Endothelial cell (in vitro differentiated cells): ENCODE results near the gene DCAF5. TPM values are rescaled to one million over a fixed set of nuclear protein-coding genes. Genes with fewer than 3 reads are reported as not detected.

Source experiments
- DNase-seq: peaks from one replicate; pipeline ENCODE4 v3.0.0; 2021; ENCODE audit warnings: low spot score
- H3K27ac Mint-ChIP-seq: one replicate; pipeline ENCODE4 v1.8.0; 2021; ENCODE audit warnings: mixed read lengths, inconsistent platforms; ENCODE audit not compliant: unreplicated experiment
- H3K27me3 Mint-ChIP-seq: one replicate; pipeline ENCODE4 v1.8.0; 2021; ENCODE audit warnings: mild to moderate bottlenecking, moderate library complexity, mixed read lengths, inconsistent platforms; ENCODE audit not compliant: unreplicated experiment
- H3K36me3 Mint-ChIP-seq: one replicate; pipeline ENCODE4 v1.8.0; 2021; ENCODE audit warnings: mild to moderate bottlenecking, low read depth, mixed read lengths, inconsistent platforms; ENCODE audit not compliant: unreplicated experiment
- H3K4me1 Mint-ChIP-seq: one replicate; pipeline ENCODE4 v1.8.0; 2021; ENCODE audit warnings: mild to moderate bottlenecking, mixed read lengths, inconsistent platforms; ENCODE audit not compliant: unreplicated experiment
- H3K4me3 Mint-ChIP-seq: one replicate; pipeline ENCODE4 v1.8.0; 2021; ENCODE audit warnings: mild to moderate bottlenecking, mixed read lengths, inconsistent platforms; ENCODE audit not compliant: unreplicated experiment
- H3K9me3 Mint-ChIP-seq: one replicate; pipeline ENCODE4 v1.8.0; 2021; ENCODE audit warnings: mixed read lengths, inconsistent platforms; ENCODE audit not compliant: unreplicated experiment
- CTCF ChIP-seq: fragments of 200-600 bp; sonication (generic); IDR thresholded peaks from one replicate; pipeline ENCODE4 v1.5.0; 2021; ENCODE audit warnings: antibody characterized with exemption; ENCODE audit not compliant: unreplicated experiment
- long read RNA-seq: library from polyadenylated mRNA; unstranded; transcript quantifications from one replicate; pipeline ENCODE4 v2.0.0, GENCODE V29; 2020; ENCODE audit not compliant: unreplicated experiment
- total RNA-seq: library from RNA; stranded (reverse); fragmentation: NEBNext Ultra II Directional; extraction: Animal tissue kit (Norgen Biotek cat#: 25700); gene quantifications from one replicate; pipeline ENCODE4 v1.2.1, GENCODE V29; 2021; ENCODE audit not compliant: unreplicated experiment

DCAF5 gene
- total RNA-seq, result 72.0 TPM
- long read RNA-seq, full-length matches to known transcripts, result 4 of 9 reads
- long read RNA-seq, partial matches to known transcripts, result 0 of 9 reads
- long read RNA-seq, other reads (novel, unspliced or antisense), result 5 of 9 reads

GRCh38 chr14:69152902-69153151, at the start of gene DCAF5:
Gene DCAF5 (minus strand): TSS chr14:69153119. CDS start chr14:69152978, 141 bp downstream.
- DNase-seq, result no peak
- Mint-ChIP-seq H3K4me3 (peak within 1 kb of the TSS; percentile 95), H3K4me1 (peaks cover 30% of the 10 kb centered on the region), H3K36me3 (peaks cover 15% of the 10 kb centered on the region), H3K27me3 (peaks cover 9% of the 10 kb centered on the region), H3K9me3 (no peaks in the 10 kb centered on the region), H3K27ac (peak within 1 kb of the TSS; percentile 91)
- TF ChIP-seq CTCF, result no peak

- no peaks in the 10 kb centered on the region for H3K9me3 Mint-ChIP-seq
- H3K4me1 Mint-ChIP-seq, result no peaks in the 10 kb centered on the region
- H3K36me3 Mint-ChIP-seq, result no peaks in the 10 kb centered on the region
- no peaks in the 10 kb centered on the region for H3K27me3 Mint-ChIP-seq
- no peak for TF ChIP-seq CTCF
- DNase-seq, result no peak
- H3K27ac Mint-ChIP-seq, result no peak overlapping the region
- no peak overlapping the region for H3K4me3 Mint-ChIP-seq
Measured at GRCh38 chr14:69199786-69200185, 46.9 kb upstream of the DCAF5 start.

- no peak for TF ChIP-seq CTCF
- DNase-seq, result no peak
- Mint-ChIP-seq H3K4me1 (no peaks in the 10 kb centered on the region), H3K27ac (no peak overlapping the region), H3K4me3 (no peak overlapping the region), H3K9me3 (no peaks in the 10 kb centered on the region), H3K36me3 (no peaks in the 10 kb centered on the region), H3K27me3 (peaks cover 1% of the 10 kb centered on the region)
Measured at GRCh38 chr14:69193721-69194120, 40.8 kb upstream of the DCAF5 start.

GRCh38 chr14:69191340-69192111, 38.6 kb upstream of the DCAF5 start, which contains the start of gene EXD2:
Gene EXD2 (plus strand): TSS chr14:69191498. CDS start chr14:69209471, 17,973 bp downstream.
- Mint-ChIP-seq H3K36me3 (no peaks in the 10 kb centered on the region), H3K4me1 (no peaks in the 10 kb centered on the region), H3K27ac (peak within 1 kb of the TSS; percentile 83), H3K9me3 (no peaks in the 10 kb centered on the region), H3K4me3 (peak within 1 kb of the TSS; percentile 95), H3K27me3 (peaks cover 4% of the 10 kb centered on the region)
- peak; percentile 58 for DNase-seq
- TF ChIP-seq CTCF, result no peak

- TF ChIP-seq CTCF, result no peak
- Mint-ChIP-seq H3K36me3 (no peaks in the 10 kb centered on the region), H3K4me1 (no peaks in the 10 kb centered on the region), H3K27ac (no peak overlapping the region), H3K4me3 (no peak overlapping the region), H3K27me3 (peaks cover 4% of the 10 kb centered on the region), H3K9me3 (no peaks in the 10 kb centered on the region)
- DNase-seq, result no peak
Measured at GRCh38 chr14:69190191-69190590, 37.3 kb upstream of the DCAF5 start.
